Activated CD8-positive, alpha-beta memory T cell treated with anti-CD3 and anti-CD28 coated beads for 36 hours (primary cell): Measurements from ENCODE around the gene PIGB. TPM values are rescaled to one million over a fixed set of nuclear protein-coding genes. Genes with fewer than 3 reads are reported as not detected.
"Not testable (repeated sequence)": the region's sequence is repeated elsewhere in the genome, so short reads cannot be mapped to it uniquely, and the experiment has no call there.

Source experiments
- CTCF ChIA-PET: fragments of 350-600 bp; sonication (Branson Sonifier 250); formaldehyde crosslinking; loops from one replicate; lab custom pipeline; 2021; ENCODE audit warnings: antibody characterized with exemption; lab: Charles Lee
- POLR2A ChIA-PET: fragments of 350-600 bp; sonication (Branson Sonifier 250); formaldehyde crosslinking; loops from one replicate; lab custom pipeline; 2021; ENCODE audit warnings: antibody characterized with exemption; lab: Charles Lee
- total RNA-seq, 2 experiments: library from RNA; stranded (reverse); gene quantifications; one replicate each; pipeline ENCODE4 v1.2.3, GENCODE V29; 2021

Gene PIGB
- total RNA-seq, 2 experiments from 2014 or later: 18.5 to 22.2 TPM

- CTCF ChIA-PET: interaction anchor here (0.8 to 3.3 kb wide), 5 partner anchors 11 to 70 kb away, joined by 3 to 8 read pairs (median 3); no protein-coding TSS in a partner anchor
- POLR2A ChIA-PET: interaction anchor here (1.1 to 2.4 kb wide), 6 partner anchors 10 to 67 kb away, joined by 3 to 12 read pairs (median 6); no protein-coding TSS in a partner anchor
Observed at GRCh38 chr15:55288006-55288717, 30.9 kb upstream of the PIGB start.

GRCh38 chr15:55289011-55289745 lies 29.8 kb upstream of the PIGB start:
- ChIA-PET CTCF (no interaction called here), POLR2A (interaction anchor here (0.7 to 2.4 kb wide), 3 partner anchors 51 to 71 kb away, joined by 3 to 12 read pairs (median 3); no protein-coding TSS in a partner anchor)

- POLR2A ChIA-PET: interaction anchor here (0.7 to 0.9 kb wide), 2 partner anchors 69 to 72 kb away, joined by 3 read pairs; no protein-coding TSS in a partner anchor
Observed at GRCh38 chr15:55289746-55290527, 29.1 kb upstream of the PIGB start, which contains the start of gene RAB27A. Gene RAB27A, minus strand, starts transcription at chr15:55289813. Its CDS starts 54,879 bp downstream, at chr15:55234934.

GRCh38 chr15:55290528-55291057 lies 28.4 kb upstream of the PIGB start:
- ChIA-PET CTCF (interaction anchor here (0.6 to 1.2 kb wide), 5 partner anchors 28 to 74 kb away, joined by 3 to 11 read pairs (median 3); partner anchors contain the start of genes PIGB and PIGBOS1), POLR2A (interaction anchor here (0.5 to 0.7 kb wide), 3 partner anchors 38 to 140 kb away, joined by 3 to 11 read pairs (median 4); no protein-coding TSS in a partner anchor)

More at GRCh38 chr15:55289746-55290527, 29.1 kb upstream of the PIGB start, which contains the start of gene RAB27A:
- CTCF ChIA-PET: interaction anchor here (0.9 kb wide), 1 partner anchor 37 kb away, joined by 3 read pairs; no protein-coding TSS in a partner anchor

- ChIA-PET CTCF (interaction anchor here (1.0 kb wide), 1 partner anchor 15 kb away, joined by 3 read pairs; no protein-coding TSS in a partner anchor), POLR2A (no interaction called here)
Observed at GRCh38 chr15:55297315-55297714, 21.7 kb upstream of the PIGB start.

GRCh38 chr15:55302801-55303200 lies 16.2 kb upstream of the PIGB start:
- POLR2A ChIA-PET, CTCF ChIA-PET: not testable (repeated sequence)

GRCh38 chr15:55319537-55320237 lies 665 bp downstream of the PIGB start:
- ChIA-PET POLR2A (interaction anchor here (0.9 to 1.3 kb wide), 4 partner anchors 39 to 123 kb away, joined by 3 to 5 read pairs (median 4); partner anchors contain the start of genes CCPG1, PIERCE2 and RSL24D1), CTCF (interaction anchor here (1.1 to 1.2 kb wide), 3 partner anchors 20 to 120 kb away, joined by 3 read pairs; no protein-coding TSS in a partner anchor)

GRCh38 chr15:55320238-55320550 lies 1.2 kb downstream of the PIGB start:
- POLR2A ChIA-PET: no interaction called here
- CTCF ChIA-PET: no interaction called here

- CTCF ChIA-PET: no interaction called here
- POLR2A ChIA-PET: no interaction called here
Observed at GRCh38 chr15:55320963-55321362, 1.9 kb downstream of the PIGB start.

- CTCF ChIA-PET: interaction anchor here (1.3 kb wide), 1 partner anchor 9 kb away, joined by 3 read pairs; no protein-coding TSS in a partner anchor
- POLR2A ChIA-PET: no interaction called here
Observed at GRCh38 chr15:55322467-55322866, 3.4 kb downstream of the PIGB start.

- CTCF ChIA-PET: no interaction called here
- POLR2A ChIA-PET: no interaction called here
Observed at GRCh38 chr15:55327387-55327786, 8.4 kb downstream of the PIGB start.

GRCh38 chr15:55334371-55334770 lies 15.3 kb downstream of the PIGB start:
- ChIA-PET CTCF (no interaction called here), POLR2A (no interaction called here)

- POLR2A ChIA-PET: no interaction called here
- CTCF ChIA-PET: no interaction called here
Observed at GRCh38 chr15:55334997-55335396, 16.0 kb downstream of the PIGB start.

- POLR2A ChIA-PET: no interaction called here
- CTCF ChIA-PET: no interaction called here
Observed at GRCh38 chr15:55337160-55337559, 18.1 kb downstream of the PIGB start.

GRCh38 chr15:55343168-55343567 lies 24.1 kb downstream of the PIGB start:
- CTCF ChIA-PET: no interaction called here
- POLR2A ChIA-PET: no interaction called here

GRCh38 chr15:55344206-55344605 lies 25.2 kb downstream of the PIGB start:
- POLR2A ChIA-PET: no interaction called here

GRCh38 chr15:55348281-55348778 lies 29.3 kb downstream of the PIGB start:
- POLR2A ChIA-PET: no interaction called here
- CTCF ChIA-PET: interaction anchor here (0.9 kb wide), 1 partner anchor 91 kb away, joined by 3 read pairs; no protein-coding TSS in a partner anchor

More at GRCh38 chr15:55344206-55344605, 25.2 kb downstream of the PIGB start:
- CTCF ChIA-PET: no interaction called here

GRCh38 chr15:55349282-55349681 lies 30.3 kb downstream of the PIGB start:
- CTCF ChIA-PET: interaction anchor here (0.9 kb wide), 1 partner anchor 90 kb away, joined by 3 read pairs; no protein-coding TSS in a partner anchor
- POLR2A ChIA-PET: interaction anchor here (0.6 kb wide), 1 partner anchor 22 kb away, joined by 5 read pairs; no protein-coding TSS in a partner anchor
